Inferior parietal cortex (tissue), 1 donor: ENCODE data around the gene RFX1.

Experiments
- DNase-seq: peaks from one replicate; pipeline ENCODE4 v3.0.0-alpha.2; 2016; ENCODE audit errors: extremely low spot score

The RFX1 gene

DNA sequence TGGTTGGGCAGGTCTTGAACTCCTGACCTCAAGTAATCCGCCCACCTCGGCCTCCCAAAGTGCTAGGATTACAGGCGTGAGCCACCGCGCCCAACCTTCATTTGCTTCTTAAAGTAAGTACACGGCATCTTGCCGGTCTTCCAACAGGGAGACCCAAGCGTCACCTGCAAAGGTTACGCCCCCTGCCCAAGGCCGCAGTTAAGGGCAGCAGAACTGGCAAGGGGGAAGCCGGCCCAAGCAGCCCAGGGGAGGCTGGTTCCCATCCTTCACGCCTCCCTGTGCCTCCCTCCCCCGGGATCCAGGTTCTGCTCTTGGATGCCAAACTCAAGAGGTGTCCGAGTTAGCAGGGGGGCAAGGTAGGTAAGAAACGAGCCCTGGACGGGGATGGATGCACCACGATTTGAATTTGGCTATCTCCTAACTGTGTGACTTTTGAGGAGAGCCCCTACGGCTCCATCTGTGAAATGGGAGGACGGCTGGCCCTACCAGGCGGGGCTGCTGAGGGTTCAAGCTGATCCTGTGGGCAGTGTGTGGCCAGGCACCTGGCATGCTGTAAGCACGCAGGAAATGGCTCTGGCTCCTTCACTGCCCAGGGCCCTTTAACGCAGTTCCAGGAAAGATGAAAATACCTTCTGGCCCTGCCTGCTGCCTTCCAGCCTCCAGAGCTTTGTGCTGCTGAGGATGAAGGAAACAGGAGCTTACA is 9.0 kb downstream of the RFX1 start:
- no peak for DNase-seq

DNA sequence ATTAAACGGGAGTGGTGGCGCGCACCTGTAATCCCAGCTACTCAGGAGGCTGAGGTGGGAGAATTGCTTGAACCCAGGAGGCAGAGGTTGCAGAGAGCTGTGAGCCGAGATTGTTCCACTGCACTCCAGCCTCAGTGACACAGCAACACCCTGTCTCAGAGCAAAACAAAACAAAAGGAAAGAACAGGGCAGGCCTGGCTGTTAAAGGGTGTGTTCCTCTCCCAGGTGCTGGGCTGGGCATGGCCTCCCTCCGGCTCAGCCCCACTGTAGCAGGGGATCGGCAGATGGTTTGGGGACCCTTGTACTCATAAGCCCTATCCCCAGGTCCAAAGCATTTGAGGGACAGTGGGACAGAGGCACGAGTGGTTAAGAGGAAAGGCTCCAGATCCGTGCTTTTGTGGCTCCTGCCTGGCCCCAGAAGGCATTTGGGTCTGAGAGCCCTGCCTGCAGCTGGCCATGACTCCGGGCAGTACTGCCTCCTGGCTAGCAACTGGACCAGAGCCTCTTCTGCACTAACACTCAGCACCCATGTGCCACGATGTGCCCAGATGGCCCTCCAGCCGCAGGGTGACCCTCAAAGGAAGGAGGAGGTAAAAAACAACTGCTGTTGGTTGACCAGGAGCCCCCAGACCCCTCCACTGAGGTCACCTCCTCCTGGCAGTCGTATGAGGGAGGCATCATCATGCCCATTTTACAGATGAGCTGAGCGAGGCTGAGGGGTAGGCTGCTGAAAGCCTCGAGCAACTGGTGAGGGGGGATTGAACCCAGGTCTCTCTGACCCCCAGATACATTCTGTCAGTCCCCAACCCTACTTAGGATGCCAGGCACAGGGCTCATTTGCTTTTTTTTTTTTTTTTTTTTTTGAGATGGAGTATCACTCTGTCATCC is 10.0 kb downstream of the RFX1 start:
- no peak for DNase-seq

DNA sequence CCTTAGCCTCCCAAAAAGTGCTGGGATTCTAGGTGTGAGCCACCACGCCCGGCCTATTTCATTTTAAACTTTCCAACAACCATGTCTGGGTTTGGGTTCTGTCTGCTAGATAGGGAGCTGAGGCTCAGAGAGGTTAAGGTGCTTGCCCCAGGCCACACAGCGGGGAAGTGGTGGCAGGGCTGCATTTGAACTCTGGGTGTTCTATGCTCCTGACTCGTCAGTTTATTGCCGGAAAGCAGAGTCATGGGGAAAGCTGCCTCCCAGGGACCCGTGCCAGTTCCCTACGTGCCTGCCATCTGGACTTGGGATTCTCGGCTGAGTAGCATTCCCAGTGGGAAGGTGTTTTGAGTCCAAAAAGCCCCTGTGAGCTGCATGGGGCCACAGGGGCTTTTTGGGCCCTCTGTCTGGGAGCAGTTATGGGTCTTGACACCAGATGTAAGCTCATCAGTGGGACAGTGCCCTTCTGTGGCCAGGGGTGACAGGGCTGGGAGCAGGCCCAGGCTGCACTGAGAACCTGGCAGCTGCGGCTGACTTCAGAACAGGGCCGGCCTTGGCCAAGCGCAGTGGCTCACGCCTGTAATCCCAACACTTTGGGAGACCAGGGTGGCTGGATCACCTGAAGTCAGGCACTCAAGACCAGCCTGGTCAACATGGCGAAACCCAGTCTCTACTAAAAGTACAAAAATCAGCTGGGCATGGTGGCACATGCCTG is 10.9 kb downstream of the RFX1 start:
- peak; percentile 27 for DNase-seq

DNA sequence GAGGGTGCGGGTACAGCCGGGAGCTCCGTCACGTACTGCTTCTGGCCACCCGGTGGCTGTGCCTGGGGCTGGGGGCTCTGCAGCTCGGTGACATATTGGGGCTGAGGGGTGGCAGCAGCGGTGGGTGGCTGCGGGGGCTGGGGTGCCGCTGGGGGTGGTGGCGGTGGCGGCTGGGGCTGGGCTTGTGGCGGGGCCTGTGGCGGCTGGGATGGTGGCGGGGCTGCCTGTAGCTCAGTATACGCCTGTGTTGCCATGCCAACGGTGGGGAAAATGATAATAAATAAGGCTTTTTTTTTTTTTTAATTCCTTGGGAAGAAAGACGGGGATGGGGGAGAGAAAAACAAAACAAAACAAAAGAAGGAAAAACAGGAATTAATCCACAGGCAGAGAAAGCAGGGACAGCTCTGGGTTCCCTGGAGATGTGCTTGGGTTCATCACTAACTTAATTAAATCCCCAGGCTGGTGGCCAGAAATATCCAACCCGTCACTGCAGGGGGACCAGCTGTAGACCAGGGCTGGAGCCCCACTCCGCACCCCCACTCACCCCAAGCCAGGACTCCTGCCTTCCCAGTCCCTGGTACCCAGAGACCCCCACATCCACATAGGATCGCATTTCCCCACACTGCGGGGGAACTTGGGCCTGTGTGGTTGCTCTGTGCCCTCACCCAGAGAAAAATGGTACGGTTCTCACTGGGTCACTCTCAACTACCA is 12.4 kb downstream of the RFX1 start:
- no peak for DNase-seq

GRCh38 chr19:13992025-13992424 is 14.1 kb downstream of the RFX1 start:
- no peak for DNase-seq

DNA sequence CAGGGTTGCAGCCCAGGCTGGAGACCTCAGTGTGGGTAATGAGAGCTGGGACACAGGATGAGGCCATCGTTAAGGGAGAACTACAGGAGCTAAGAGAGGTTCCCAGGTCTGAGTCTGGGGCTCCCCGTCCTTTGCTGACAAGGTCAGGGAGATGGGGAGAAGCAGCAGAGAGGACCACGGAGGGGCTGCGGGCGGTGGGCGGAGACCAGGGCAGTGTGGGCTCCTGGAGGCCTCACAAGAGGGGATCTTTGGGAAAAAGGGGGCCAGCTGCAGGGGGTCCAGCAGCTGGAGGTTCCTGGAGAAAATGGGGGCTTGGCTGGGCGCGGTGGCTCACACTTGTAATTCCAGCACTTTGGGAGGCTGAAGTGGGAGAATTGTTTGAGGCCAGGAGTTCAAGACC is 16.0 kb downstream of the RFX1 start:
- no peak for DNase-seq

DNA sequence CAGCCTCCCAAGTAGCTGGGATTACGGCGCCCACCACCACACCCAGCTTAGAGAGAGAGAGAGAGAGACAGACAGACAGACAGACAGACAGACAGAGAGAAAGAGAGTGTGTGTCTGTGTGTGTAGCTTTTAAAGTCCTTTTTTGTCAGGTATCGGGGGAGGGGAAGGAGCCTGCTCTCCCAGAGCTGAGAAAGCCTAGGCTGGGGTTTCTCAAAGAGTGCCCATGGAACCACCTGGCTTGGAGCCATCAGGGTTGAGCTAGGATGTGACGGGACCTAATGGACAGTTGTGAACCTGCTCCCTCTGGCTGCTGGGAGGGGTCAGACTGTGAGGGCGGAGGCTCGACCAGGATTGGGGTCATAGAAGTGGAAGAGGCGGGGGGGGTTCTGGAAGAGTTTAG is 16.6 kb downstream of the RFX1 start:
- DNase-seq, result no peak

- no peak for DNase-seq
Observed at GRCh38 chr19:13987101-13987890, 18.8 kb downstream of the RFX1 start.

DNA sequence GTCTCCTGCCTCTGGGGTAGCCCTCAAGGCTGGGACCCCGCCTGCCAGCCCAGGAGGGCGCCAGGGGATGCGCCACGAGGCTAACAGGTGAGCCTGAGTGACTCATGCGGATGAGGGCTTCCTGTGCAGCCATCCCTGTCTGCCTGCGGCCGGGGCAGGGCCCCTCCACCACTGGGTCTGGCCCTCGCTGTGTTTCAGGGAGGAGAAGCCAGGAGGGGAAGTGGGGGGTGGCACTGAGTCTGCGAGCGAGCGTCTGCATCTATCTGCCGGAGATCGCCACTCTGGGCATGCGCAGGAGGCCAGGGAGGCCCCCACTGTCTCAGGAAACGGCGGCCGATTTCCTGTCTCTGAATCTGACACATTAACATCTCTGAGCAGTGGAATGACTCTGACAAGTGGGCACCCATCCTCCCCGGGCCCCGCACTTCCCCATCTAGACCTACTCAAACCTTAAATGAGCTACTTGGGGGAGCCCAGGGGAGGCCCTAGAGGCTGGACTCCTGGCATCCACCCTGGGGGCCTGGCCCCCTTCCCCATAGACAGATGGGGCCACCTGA is 19.7 kb downstream of the RFX1 start:
- DNase-seq, result peak; percentile 27

GRCh38 chr19:13985771-13986347 is 20.3 kb downstream of the RFX1 start:
- no peak for DNase-seq

DNA sequence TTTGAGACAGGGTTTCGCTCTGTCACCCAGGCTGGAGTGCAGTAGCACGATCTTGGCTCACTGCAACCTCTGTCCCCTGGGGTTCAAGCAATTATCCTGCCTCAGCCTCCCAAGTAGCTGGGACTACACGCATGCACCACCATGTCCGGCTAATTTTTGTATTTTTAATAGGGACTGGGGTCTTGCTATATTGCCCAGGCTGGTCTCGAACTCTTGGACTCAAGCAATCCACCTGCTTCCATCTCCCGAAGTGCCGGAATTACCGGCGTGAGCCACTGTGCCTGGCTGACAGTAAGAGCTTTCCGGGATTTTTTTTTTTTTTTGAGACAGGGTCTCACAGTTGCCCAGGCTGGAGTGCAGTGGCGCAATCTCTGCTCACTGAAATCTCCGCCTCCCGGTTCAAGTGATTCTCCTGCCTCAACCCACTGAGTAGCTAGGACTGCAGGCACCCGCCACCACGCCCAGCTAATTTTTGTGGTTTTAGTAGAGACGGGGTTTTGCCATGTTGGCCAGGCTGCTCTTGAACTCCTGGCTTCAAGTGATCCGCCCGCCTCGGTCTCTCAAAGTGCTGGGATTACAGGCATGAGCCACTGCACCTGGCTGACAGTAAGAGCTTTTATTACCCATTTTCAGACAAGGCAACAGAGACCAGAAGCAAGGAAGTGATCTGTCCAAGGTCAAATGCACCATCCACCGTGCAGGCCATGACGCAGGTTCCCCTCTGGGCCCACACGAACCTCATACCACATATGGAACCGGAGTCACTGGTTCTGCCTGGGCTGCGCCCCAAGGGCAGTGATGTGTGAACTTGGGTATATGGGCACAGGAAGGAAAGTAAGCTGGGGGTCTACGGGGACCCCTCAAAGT is 21.0 kb downstream of the RFX1 start:
- DNase-seq, result no peak

DNA sequence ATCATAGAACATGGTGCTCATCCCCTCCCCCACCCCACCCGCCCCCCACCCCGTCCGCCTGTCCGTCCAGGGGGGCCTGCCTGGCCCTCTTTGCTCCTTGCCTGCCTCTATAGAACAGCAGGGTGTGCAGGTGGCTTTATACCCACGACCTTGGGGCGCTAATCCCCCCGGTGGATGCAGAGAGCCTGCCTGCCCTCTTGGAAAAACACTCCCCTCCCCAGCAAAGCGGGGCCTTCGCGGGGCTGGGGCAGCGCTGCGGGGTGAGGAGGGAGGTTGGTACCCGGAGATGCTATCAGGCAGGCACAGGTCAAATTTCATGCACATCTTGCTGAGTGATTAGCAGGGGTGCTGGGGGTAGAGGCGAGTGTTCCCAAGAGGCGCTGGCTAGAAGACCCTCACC is 21.9 kb downstream of the RFX1 start:
- no peak for DNase-seq

DNA sequence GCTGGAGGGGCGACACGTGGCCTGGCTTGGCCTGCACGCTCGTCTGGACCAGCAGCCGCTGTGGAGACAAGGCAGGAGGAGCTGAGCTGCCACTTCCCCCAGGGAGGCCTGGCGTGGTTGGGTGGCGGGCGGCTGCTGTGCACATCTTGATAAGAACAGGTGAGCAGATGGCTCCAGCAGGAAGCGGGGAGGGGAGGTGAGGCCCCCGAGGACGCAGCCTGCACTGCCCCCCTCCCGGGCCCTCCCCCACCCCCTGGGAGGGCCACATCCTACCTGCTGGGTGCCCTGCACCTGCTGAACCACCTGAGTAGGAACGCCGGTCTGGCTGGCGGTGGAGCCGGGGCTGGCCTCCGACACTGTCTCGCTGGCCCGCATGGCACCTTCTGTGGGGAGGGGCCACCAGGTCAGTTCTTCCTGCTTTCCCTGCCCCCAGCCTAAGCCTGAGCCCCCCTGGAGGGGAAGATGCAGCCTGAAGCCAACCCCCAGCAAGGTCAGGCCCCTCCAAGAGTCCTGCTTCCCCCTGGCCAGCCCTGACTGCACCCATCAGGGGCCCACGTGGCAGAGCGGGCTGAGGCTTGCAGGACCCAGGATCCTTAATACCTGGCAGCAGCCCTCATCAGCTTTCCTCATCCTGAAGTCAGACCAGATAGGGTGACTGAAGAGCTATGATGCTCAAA is 22.8 kb downstream of the RFX1 start:
- no peak for DNase-seq

DNA sequence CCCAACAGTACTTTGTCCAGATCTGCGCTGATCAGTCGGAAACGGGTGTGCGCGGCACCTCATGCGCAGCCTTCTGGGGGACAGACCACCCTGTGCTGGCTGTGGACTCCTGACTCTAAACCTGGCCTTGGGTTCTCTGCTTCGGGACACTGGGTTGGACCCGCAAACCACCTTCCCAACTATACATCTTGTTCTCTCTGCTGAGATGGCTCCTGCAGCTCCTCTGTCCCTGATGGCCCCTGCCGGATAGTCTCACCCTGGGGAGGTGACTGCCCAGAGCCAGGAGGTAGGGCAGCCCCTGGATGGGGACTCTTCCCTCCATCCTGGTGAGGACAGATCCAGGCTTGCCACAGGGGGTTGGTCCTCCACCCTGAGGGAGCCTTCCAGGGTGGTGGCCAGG is 23.3 kb downstream of the RFX1 start:
- no peak for DNase-seq

DNA sequence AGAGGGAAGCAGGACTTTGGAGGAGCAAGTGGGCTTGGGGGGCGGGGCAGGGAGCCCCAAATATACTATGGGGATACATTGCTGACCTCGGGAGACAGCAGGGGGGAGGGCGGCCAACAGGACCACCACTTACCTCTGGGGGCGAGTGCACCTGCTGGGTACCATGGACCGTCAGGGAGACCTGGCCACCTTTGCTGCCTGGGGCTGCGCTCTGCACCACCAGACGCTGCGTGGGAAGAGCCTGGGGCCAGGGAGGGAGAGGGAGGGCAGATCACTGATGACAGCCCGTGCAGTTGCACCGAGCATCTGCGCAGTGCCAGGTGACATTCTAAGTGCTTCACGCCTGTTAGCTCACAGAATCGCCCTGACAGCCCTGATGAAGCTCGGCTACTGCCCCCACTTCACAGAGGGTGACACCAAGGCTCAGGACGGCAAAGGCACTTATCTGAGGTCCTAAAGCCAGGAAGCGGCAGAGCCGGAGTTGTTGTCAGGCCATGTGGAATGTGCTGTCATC is 24.1 kb downstream of the RFX1 start:
- DNase-seq, result no peak

GRCh38 chr19:13981467-13981866 is 24.7 kb downstream of the RFX1 start:
- DNase-seq, result no peak

GRCh38 chr19:13981021-13981420 is 25.1 kb downstream of the RFX1 start:
- no peak for DNase-seq

DNA sequence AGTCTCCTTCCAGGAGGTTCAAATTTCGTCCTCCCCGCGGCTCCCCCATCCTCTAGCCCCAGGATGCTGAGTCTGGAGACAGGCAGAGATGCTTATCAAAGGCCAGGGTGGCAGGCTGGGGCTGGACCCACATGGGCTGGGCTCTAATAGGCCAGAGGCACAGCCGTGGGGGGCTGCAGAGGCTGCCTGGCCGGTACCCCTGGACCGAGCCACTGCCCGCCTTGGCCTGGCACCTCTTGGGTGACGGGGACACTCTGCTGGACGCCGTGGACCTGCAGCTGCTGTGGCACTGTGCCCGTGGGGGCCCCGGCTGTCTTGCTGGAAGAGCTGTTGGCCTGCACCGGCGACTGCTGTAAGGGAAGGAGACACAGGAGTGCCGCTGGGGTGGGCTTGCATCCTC is 25.8 kb downstream of the RFX1 start:
- no peak for DNase-seq

- DNase-seq, result no peak
Observed at GRCh38 chr19:13979686-13980085, 26.4 kb downstream of the RFX1 start.
